ENCODE results near the gene DACH1. TPM values are rescaled to one million over a fixed set of nuclear protein-coding genes. Genes with fewer than 3 reads are reported as not detected.

The DACH1 gene
- total RNA-seq, result 7.3 and 7.8 TPM in 2 replicates

DNA sequence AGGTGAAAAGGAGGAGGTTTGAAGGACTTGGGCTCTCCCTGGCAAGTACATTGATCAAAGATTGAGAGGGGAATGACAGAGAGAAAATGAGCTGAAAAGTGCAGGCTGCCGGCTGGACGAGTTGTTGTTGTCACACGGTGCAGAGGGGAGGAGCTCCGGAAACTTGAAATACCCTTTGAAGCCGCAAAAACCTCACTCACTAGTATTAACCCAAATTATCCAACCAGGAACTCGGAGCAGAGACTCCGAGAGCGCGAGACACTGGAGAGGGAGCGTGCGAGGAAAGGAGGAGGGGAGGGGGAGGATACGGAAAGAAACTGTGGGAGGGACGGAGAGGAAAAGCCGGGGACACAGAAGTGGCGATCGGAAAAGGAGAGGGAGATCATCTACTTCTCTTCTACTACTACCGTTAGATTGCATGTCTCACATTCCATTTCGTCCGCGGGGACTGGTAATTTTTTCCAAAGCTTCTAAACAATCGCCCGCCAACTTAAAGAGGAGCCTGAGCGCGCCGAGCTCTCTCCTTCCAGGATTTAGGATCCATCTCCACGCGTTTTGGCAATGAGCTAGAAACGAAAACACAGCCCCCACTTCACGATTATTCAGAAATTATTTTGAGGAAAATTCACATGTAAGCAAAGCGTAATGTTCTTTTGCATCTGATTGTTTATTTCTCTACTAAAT, at the start of gene DACH1:
TSS of gene DACH1 (minus strand) at position 74 of the 684 bp plus-strand sequence.

